ENCODE results near the gene ASB18. TPM values are rescaled to one million over a fixed set of nuclear protein-coding genes. Genes with fewer than 3 reads are reported as not detected.

Gene ASB18
- polyA plus RNA-seq, 10 donors = 2.9 to 12.9 (median 5.6) TPM

DNA sequence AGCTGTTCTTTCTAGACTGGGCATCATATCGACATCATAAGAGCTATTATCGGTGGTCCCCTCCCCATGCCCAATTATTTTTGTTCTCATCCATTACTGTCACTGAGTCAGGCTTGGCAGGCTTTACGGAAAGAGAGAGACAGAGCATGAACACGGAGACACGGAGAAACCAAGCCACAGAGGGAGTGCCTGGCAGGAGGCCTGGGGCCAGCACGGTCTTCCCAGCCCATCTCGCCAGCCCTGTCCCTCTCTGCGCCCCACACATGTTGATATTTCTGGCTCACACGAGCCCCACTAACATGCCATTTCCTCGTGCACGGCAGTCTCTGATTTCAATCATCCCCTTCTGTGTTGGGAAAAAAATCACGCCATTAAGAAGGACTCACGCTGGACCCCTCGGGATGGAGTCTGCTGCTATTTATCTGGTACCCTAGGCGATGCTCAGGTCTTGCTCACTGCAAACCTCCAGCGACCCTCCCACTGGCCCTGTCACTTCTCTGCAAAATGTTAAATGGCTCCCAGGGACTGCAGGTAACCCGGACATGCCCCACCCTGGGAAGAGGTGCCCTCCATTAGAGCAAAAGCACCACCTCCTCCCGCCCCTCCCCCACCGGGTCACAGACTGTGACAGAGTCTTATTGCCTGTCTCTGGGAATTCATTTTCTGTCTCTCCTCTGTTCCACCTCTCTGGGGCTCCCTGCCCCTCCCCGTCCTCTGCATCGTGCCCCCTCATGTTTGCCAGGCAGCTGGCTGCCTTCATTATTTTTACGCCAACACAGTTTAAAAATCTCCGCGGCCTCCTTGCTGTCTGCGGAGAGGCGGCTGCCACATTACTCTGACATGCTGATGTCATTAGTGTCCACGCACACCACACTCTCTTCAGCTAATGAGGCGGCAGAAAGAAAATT is 55.9 kb downstream of the ASB18 start:
- DNase-seq = no peak

DNA sequence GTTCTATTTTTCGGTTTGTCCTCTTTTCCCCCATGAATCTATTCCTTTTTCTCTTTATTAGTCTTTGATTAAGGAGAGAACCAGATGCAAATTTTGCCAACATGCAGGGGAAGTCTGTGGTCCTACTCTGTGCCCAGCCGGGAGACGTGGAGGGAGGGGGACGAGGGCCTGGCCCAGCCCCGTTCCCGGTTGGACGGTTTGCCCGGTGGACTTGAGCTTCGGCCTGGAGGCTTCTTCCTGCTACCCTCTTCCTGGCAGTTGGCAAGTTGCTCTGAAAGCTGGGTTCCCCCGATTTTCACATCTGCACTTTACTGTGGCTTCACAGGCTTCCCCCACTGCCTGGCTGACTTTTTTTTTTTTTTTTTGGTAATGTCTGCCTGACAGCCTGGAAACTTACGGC is 56.7 kb downstream of the ASB18 start:
- no peak for DNase-seq

DNA sequence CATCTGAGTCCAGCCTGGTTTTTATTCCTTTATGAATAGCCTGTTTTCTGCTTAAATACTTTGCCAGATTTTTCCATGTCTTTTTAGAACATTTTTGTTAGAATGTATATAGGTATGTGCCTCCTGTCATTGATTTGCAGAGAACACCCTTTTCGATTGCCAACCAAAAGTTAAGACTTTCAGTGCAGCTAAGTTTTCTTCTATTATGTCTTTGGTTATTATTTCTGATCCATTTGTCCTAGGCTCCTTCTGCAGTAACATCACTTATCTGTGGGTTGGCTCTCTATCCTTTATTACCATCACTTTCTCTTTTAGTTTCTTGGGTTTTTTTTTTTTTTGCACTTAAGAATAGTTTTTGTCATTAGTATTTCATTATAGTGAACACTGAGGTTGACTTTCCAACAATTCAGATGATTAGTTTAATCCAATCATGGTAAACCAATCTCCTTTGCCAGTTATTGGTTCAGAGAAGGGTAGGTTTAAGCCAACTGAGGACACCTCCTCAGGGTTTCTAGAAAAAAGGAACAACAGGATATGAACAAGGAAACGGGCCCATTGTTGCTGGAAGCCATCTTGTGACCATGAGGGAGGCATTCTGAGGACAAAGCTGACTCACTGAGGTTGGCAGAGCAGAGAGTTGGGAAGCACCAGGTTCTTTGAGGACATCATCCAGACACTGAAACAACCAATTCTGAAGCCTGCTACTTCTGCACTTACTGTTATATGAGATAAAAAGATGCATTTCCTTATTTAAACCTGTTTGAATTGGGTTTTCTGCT is 58.1 kb downstream of the ASB18 start:
- no peak for DNase-seq

DNA sequence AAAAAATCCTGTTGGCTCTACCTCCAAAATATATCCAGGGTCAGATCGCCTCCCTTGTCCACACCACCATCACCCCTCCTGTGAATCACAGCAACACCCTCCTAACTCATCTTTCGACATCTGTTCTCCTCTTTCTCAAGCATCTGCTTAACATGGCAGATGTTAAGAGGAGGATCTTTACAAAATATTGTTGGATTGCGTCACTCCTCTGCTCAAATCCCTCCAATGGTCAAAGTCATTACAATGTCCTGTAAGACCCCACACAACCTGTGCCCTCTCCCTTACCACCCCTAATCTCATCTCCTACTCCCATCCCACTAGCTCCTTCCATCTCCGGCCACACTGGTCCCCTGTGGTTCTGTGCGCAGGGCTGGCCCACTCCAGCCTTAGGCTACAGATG is 59.3 kb downstream of the ASB18 start:
- no peak for DNase-seq

DNA sequence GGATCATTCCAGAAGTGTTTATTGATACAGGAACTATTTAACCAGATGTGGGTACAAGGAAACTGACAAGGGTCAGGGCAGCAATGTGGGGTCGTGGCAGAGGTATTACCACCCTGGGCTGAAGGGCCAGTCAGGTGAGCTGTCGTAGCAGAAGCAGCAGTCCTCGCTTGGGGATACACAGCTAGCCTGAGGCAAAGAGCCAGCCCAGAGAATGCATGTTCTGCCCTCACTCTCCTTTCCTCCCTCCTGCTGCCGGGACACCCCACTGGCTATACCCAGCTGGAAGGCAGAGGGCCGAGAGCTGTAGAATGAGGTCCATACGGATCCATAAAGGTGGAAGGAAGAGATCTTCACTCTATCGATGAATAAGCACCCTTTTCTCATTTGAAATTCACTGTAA is 63.8 kb downstream of the ASB18 start:
- no peak for DNase-seq

DNA sequence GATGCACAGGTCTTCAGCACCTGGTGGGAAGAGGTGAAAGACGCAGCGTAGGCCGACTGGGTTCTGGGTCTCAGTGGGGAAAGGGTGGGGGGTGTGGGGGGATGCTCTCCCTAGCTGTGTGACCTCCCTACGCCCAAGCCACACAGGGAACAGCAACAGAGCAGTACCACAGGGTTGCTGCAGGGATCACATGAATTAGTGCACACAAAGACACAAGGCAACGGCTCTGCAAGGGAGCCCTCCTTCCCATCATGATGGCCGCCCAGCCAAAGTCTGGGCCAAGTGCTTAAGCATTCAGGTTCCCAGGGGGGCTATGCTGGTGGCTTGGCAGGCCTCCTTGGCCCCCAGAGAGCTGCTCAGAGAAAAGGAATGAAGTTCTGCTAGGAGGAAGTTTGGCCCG is 67.8 kb downstream of the ASB18 start:
- DNase-seq = no peak

DNA sequence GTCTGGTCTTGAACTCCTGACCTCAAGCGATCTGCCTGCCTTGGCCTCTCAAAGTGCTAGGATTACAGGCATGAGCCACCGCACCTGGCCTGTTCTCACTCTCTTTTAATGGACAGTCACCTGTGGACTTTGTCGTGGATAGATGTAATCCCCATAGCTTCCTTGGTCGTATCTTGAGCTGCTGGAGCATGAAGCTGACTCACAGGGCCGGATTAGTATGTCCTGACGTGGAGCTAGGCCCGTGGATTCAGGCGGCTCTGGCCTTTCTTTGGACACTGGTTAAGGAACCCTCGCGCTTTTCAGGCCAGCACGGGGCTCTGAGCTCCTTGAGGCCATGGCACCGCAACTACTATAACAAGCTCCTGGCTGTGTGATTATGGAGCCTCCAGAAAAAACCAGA is 68.5 kb downstream of the ASB18 start:
- no peak for DNase-seq

DNA sequence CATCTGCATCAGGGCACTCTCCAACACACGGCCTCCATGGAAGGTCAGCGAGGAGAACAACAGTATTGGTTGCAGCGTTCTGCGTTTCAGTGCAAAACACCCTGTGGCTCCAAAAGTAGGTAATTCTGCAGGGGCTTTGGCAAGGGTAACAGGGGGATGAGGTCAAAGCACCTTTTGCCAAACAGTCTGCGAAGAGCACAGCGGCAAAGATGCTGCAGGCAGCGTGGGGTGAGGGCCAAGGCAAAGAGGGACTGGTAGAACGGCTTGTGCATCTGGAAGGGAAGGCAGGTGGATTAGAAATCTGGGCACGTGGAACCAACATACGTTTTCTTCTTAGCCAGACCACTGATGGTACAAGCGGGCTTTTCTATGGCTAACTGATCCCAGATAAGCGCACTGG is 69.4 kb downstream of the ASB18 start:
- no peak for DNase-seq

DNA sequence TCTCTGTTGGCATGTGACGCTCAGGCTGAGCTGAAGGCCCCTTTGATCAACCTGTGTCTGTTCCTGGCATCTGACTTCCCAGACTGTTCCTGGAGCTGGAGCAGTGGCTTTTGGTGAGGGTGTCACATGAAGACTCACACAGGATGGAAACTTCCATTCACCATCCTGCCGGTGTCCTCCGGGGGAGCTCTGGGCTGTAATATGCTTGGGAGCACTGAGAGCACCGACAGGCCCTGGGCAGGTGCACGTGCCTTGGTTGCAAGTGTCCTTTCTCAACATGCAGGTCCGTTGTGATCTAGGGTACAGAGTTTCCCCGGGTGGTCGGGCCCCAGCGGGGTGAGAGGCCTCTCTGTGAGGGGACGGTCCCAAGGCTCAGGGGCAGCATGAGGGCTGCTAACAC is 71.2 kb downstream of the ASB18 start:
- no peak for DNase-seq

DNA sequence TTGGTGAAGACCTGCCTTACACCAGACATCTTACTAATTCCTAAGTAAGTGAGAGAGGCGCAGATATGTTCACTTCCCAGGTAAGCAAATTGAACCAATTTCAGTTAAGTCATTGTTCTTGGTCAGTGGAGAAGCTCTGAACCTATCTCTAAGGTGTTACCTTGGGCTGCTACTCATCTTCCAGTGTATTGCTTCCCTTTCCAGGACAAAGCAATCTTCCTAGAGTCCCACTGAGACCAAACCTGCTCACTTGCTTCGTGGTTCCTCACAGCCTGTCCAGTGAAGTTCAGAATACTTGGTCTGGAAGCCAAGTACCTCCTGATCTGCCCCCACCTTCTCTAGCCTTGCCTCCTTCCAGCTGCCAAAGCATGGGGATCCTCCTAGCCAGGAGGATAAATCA is 73.5 kb downstream of the ASB18 start:
- DNase-seq = no peak

DNA sequence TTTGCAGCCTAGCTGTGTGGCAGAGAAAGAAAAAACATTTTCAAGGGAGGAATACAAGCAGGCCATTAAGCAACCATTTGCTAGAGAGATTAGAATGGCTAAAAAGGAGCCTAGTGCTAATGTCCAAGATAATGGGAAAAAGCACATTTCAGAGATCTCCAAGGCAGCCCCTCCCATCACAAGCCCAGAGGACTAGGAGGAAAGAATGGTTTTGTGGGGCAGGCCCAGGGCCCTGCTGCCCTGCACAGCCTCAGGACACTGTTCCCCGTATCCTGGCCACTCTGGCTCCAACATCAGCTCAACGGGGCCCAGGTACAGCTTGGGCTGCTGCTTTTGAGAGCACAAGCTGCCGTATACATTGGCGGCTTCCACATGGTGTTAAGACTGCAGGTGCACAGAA is 79.5 kb downstream of the ASB18 start:
- DNase-seq = no peak

DNA sequence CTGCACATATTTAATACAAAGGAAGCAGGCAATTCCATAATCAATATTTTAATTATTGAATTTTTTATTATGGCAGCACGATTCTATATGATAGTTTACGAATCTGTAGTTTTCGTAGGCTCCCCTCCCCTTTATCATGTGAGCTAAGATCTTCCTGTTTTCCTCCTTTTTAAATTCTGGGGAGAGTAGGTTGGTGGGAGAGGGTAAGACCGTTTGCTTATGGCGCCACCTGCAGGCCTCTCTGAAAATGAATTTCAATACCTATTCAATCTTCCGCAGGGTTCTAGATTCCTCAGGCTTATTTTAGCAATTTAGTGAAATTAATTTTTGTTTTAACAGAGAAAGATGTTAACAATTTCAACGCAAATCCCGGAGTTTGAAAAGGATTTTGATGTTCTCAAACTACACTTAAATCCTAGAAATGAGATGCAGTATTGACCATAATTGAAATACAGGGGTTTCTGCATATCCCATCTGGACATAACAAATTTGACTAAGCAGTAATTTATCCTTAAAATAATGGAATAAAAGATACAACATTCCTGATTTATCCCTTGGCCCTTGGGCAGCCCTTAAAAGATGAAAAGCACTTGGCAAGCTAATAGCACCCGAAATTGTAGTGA is 83.3 kb downstream of the ASB18 start:
- DNase-seq = peak in 2 of 3 donors; percentile 40 to 67

DNA sequence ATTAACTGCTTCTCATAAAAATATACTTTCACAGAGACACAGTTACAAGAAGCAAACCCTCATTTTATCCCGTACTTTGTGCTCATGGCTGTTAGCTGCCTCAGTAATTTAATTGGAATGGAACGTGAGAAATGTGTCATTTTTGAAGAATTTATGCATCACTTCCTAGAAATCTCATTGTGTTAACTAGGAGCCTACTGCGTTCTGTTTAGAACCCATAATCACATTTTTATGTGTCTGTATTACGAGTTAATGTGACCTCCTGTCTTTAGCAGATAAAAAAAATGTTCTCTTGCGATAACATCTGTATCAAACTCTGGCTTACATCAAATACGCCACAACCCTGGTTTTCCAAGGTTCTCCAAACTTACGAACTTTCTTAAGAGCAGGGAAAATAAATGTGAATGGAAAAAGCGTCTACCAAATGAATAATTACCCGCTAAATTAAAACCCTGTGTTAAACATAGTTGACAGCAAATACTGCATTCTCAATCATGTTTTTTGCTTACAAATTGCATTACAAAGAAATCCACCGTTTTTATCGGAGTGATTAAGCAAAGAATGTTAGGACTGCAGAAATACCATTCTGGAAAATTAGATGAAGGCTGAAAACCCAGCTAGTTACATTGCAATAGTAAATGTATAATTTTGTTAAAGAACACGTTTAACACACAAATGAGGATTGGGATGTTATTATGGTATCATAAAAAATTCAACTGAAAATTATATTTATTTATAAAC is 84.0 kb downstream of the ASB18 start:
- peak in 2 of 3 donors; percentile 43 to 57 for DNase-seq

DNA sequence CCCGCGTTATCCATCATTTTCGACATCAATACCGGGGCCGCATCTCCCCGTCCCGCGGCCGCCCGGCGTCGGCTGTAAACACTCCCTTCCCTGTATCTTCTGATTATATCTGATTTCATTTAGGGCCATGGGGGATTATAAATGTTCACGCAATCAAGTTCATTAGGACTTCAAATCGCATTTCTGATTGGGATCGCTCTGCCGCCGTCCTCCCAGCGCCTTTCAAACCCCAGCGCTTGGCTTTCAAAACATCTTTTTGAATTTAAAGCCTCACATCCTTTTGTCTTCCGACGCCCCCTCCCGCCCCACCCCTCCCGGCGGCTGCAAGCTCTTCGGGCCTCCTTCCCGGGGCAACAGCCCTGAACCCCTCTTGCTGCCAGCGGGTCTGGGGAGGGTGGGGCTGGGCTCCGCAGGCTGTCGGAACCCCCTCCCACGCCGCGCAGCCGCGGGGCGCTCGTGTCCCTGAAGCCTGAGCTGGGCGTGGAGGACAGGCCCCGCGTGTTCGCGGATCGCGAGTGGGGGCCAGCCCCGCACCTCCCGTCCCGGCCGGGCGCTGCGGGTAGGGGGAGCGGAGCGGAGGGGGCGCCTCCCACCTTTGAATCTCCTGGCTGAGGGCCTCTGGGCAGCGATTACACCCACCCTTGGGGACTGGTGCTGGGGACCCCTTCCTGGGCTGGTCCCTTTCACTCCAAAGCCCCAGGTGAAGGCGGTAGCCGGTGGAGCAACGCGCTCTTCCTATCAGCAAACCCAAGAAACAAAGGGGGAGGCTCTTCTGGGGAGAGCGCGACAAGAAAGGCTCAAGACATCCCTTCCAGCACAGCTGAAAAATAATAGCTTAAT is 84.8 kb downstream of the ASB18 start:
- no peak for DNase-seq

DNA sequence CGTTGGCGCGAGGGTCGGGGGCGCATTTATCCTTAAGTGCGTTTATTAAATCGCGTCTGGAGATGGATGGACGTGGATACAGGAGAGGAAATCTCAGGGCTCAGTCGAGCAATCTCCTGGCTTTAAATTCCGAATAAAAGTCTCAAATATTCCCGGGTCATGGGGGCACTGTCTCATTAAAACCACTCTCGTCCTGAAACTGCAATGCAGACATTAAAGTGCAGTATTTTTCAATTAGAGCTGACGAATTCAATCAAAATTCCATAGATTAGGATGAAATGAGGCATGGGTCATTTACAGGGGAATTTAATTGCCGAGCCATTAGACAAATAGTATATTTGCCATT is 85.3 kb downstream of the ASB18 start:
- peak in 1 of 3 donors; percentile 38 for DNase-seq

DNA sequence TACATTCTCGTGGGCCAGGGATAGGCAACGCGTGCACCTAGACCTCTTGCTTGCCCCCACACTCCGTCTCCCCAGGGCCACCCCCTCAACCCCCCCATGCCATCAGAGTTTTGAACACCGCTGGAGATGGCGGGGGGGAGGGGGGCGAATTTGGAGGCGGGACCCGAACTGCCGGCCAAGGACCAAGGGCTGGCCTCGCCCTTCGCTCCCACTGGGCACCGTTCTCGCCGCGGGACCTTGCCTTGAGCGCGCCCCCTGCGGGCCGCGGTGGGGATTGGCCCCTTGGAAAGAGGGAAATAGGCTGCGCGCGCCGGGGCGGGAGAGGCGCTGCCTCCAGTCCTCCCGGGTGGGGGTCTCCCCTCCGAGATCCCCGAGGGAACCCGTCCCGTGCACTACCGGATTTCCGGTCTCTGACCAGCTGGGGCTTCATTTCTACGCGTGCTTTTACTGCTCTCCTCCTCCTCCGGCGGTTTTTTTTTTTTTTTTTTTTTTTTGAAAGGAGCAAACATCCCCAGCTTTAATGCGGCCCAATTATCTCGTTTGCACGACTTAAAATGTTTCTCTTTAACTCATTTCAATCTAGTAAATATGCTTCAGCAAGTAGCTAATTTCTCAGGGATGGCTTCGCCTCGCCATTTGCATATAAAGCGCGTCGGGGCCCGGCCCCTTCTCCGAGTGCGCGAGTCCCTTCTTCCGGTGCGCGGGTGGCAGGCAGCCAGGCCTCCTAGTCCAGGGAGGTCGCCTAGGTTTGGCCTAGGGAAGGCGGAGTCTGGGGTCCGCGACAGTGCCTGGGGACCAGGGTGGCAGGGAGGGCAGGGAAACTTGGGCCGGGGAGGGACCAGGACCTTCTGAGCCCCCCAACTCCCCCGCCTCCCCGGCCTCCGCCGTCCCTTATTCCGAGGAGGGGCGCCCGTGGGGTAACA is 86.0 kb downstream of the ASB18 start:
- DNase-seq = peak in 2 of 3 donors; percentile 55 to 76

DNA sequence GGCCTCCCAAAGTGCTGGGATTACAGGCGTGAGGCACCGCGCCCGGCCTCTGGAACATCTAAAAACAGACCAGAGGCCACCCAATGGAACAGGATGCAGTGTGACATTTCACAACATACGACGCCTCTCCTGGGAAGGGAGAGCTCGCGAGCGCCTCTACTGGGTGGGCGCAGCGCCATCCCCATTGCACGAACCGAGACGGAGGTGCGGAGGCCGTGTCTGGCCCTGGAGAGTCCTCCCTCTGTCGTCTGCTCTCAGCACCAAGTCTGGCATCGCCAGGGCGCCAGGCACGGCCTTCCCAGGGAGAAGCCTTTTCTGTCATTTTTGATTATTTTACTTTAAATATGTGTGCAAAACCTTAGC is 86.6 kb downstream of the ASB18 start:
- peak in 1 of 3 donors; percentile 55 for DNase-seq

DNA sequence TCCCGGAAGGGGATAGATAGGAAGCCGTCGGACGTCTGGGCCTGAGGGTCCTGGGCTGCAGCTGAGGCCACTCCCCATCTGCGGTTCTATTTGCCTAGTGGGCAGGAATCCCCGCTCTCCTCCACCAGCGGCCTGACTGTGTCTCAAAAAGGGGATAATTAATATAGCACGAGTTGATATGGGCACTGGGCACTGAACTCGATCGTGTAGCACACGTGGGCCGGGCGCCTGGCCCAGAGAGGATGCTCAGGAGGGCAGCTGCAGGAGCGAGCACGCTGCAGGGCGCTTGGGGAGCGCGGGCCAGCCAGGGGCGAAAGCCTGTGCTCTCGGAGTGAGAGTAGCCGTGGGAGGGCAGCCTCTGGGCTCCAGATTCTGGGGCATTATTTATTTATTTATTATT is 87.3 kb downstream of the ASB18 start:
- DNase-seq = peak in 1 of 3 donors; percentile 5

DNA sequence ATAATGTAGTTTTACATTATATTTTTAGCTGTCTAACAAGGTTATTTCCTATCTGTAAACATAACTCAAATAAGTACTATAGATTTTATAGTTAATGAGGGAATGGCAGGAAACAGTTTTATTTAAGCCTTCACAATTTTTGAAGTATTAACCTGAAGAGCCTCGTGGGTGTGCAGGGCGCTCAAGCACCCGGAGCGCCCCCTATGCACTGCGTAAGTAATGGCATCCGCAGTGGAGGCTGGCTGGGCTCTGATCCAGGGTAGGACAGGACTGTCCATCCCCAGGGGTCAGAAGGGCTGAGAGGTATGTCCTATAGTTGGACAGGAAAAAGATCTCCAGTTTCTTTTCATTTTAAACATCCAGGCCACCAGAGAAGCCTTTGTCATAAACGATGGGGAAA is 87.8 kb downstream of the ASB18 start:
- peak in 1 of 3 donors; percentile 31 for DNase-seq
